ENCODE data around the gene GP1BB. TPM values are rescaled to one million over a fixed set of nuclear protein-coding genes. Genes with fewer than 3 reads are reported as not detected.
A peak's percentile ranks its signal among the peaks of the same experiment; 100 is the strongest.

GP1BB gene
- total and polyA plus RNA-seq, 2 of the 13 experiments (the other 11 are each of a cell fraction or from before 2014, with no cell fraction given), result not detected

GRCh38 chr22:19734163-19734562 is 10.8 kb downstream of the GP1BB start:
- no CpG with 5 or more reads among the region's 7 CpGs for WGBS (ENCODE audit: low lambda C conversion rate)
- H3K9ac ChIP-seq (ENCODE audit: insufficient read depth, low read depth, low read length), result no peak overlapping the region
- FAIRE-seq (no peak), ATAC-seq (no peak), DNase-seq (ENCODE audit: low spot score) (no peak)
- intact Hi-C loops (cut with micrococcal nuclease; ENCODE audit: unreplicated experiment) (loop anchor here (5.0 kb wide), 1 partner anchor 48 kb away; no protein-coding TSS in a partner anchor), in situ Hi-C loops (cut with HindIII; ENCODE audit: extremely low pct_ligation_motif_present, low pct_unique_long_range_greater_than_20kb) (loop anchor here (5.0 kb wide), 1 partner anchor 168 kb away; no protein-coding TSS in a partner anchor)
- TF ChIP-seq ZNF44 (CRISPR knock-in tag; IDR thresholded peaks at IDR 0.05), result no peak
- ChIA-PET CTCF (ENCODE audit: low intra/inter-chr PET ratio, low total read pairs) (no interaction called here), POLR2A (no interaction called here)
- BruUV-seq (replicated peaks), result no TSS peak
- no peak overlapping the region for H3K27ac ChIP-seq (ENCODE audit: extremely low read length, insufficient read depth, low read length)
- no peaks in the 10 kb centered on the region for H3K36me3 ChIP-seq (replicated peaks in 1 of 2; ENCODE audit: control insufficient read depth in 1 of 2, insufficient read depth in 2 of 2, low read length in 2 of 2)
- H3K4me3 ChIP-seq (replicated peaks in 1 of 3; ENCODE audit: insufficient read depth in 1 of 3, low read depth in 2 of 3, low read length in 3 of 3), result no peak overlapping the region
- H4K20me1 ChIP-seq (ENCODE audit: insufficient read depth, low read length), result peaks cover 3% of the 10 kb centered on the region; the same call in 1 of the 2 replicates
- H2AFZ ChIP-seq (ENCODE audit: low read length), result no peak overlapping the region
- no peaks in the 10 kb centered on the region for H3K9me3 ChIP-seq (ENCODE audit: low read length)
- no peak overlapping the region for H3K4me2 ChIP-seq (ENCODE audit: low read depth, low read length)
- peaks cover 35% of the 10 kb centered on the region for H3K4me1 ChIP-seq (ENCODE audit: insufficient read depth, low read length)
- H3K79me2 ChIP-seq (ENCODE audit: insufficient read depth, low read length), result no peaks in the 10 kb centered on the region
- H3K27me3 ChIP-seq (ENCODE audit: control insufficient read depth in 1 of 2, insufficient read depth in 2 of 2, low read length in 2 of 2), result peaks cover 4 to 69% of the 10 kb centered on the region in 2 experiments

DNA sequence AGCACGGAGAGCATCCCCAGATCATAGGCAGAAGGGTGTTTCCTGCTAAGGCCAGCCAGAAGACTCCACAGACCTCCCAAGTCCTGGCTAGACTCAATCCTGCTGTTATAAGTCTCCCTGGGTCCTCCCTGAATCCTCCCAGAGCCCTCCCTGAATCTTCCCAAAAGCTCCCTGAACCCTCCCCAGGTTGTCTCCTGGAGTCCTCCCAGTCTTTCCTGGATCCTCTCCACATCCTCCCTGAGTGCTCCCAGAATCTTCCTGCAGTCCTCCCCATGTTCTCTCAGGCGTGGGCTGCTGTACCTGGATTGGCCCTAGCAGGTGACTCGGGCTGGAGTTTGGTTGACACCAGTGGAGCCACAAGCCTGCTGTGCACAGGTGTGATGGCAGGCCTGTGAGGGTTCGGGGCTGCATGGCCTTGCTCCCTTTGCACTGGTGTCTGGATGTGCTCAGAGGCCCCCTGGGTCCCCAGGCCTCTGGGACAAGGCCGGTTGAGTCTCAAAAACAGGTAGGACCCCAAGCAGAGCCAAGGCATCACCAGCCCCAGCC is 11.6 kb downstream of the GP1BB start:
- ATAC-seq (no peak), FAIRE-seq (no peak), DNase-seq (ENCODE audit: low spot score) (no peak)
- Histone ChIP-seq H3K4me2 (ENCODE audit: low read depth, low read length) (no peak overlapping the region), H3K4me1 (ENCODE audit: insufficient read depth, low read length) (peaks cover 28% of the 10 kb centered on the region), H3K36me3 (replicated peaks in 1 of 2; ENCODE audit: control insufficient read depth in 1 of 2, insufficient read depth in 2 of 2, low read length in 2 of 2) (no peaks in the 10 kb centered on the region), H4K20me1 (ENCODE audit: insufficient read depth, low read length) (peaks cover 3% of the 10 kb centered on the region; the same call in 1 of the 2 replicates), H3K4me3 (replicated peaks in 1 of 3; ENCODE audit: insufficient read depth in 1 of 3, low read depth in 2 of 3, low read length in 3 of 3) (no peak overlapping the region), H2AFZ (ENCODE audit: low read length) (no peak overlapping the region), H3K9me3 (ENCODE audit: low read length) (no peaks in the 10 kb centered on the region), H3K27ac (ENCODE audit: extremely low read length, insufficient read depth, low read length) (no peak overlapping the region), H3K9ac (ENCODE audit: insufficient read depth, low read depth, low read length) (no peak overlapping the region), H3K79me2 (ENCODE audit: insufficient read depth, low read length) (no peaks in the 10 kb centered on the region), H3K27me3 (ENCODE audit: control insufficient read depth in 1 of 2, insufficient read depth in 2 of 2, low read length in 2 of 2) (peaks cover 4 to 63% of the 10 kb centered on the region in 2 experiments)
- in situ Hi-C loops (cut with HindIII; ENCODE audit: extremely low pct_ligation_motif_present, low pct_unique_long_range_greater_than_20kb) (loop anchor here (5.0 kb wide), 1 partner anchor 167 kb away; no protein-coding TSS in a partner anchor), intact Hi-C loops (cut with micrococcal nuclease; ENCODE audit: unreplicated experiment) (loop anchor here (5.0 kb wide), 1 partner anchor 47 kb away; no protein-coding TSS in a partner anchor)
- ChIA-PET POLR2A (no interaction called here), CTCF (ENCODE audit: low intra/inter-chr PET ratio, low total read pairs) (no interaction called here)
- TF ChIP-seq ZZZ3 (CRISPR knock-in tag; IDR thresholded peaks at IDR 0.05; ENCODE audit: borderline replicate concordance) (no peak), ZNF263 (CRISPR knock-in tag; IDR thresholded peaks at IDR 0.05) (peak; percentile 88)
- no TSS peak for BruUV-seq (replicated peaks)
- WGBS (ENCODE audit: low lambda C conversion rate), result no CpG with 5 or more reads among the region's 5 CpGs

Measured in HepG2 (cell line).